Activated naive CD8-positive, alpha-beta T cell treated with anti-CD3 and anti-CD28 coated beads, Interleukin-2, amount 50 U/mL, for 16 hours (primary cell): ENCODE data around the gene GPHN.

Experiments used
- DNase-seq: peaks from one replicate; pipeline ENCODE4 v3.0.0-alpha.2; 2020; ENCODE audit warnings: low read depth, low spot score

The GPHN gene

GRCh38 chr14:67158566-67158965, 650.6 kb downstream of the GPHN start:
- DNase-seq = no peak

- DNase-seq = no peak
These were observed 654.4 kb downstream of the GPHN start for GRCh38 chr14:67162385-67162784.

GRCh38 chr14:67166450-67166853, 658.5 kb downstream of the GPHN start:
- no peak for DNase-seq

- no peak for DNase-seq
These were observed 659.6 kb downstream of the GPHN start for GRCh38 chr14:67167420-67168109.

- no peak for DNase-seq
These were observed 660.1 kb downstream of the GPHN start for GRCh38 chr14:67168110-67168441.

- no peak for DNase-seq
These were observed 662.7 kb downstream of the GPHN start for GRCh38 chr14:67170660-67171059.

GRCh38 chr14:67172056-67172455, 664.1 kb downstream of the GPHN start:
- no peak for DNase-seq

GRCh38 chr14:67172520-67172919, 664.6 kb downstream of the GPHN start:
- no peak for DNase-seq

GRCh38 chr14:67173719-67174118, 665.8 kb downstream of the GPHN start:
- DNase-seq = no peak

GRCh38 chr14:67186172-67186768, 678.3 kb downstream of the GPHN start:
- DNase-seq = no peak

- no peak for DNase-seq
These were observed 679.0 kb downstream of the GPHN start for GRCh38 chr14:67186789-67187584.

GRCh38 chr14:67187826-67188225, 679.9 kb downstream of the GPHN start:
- no peak for DNase-seq

GRCh38 chr14:67188326-67188725, 680.4 kb downstream of the GPHN start:
- no peak for DNase-seq

- DNase-seq = no peak
These were observed 683.9 kb downstream of the GPHN start for GRCh38 chr14:67191768-67192290.

- no peak for DNase-seq
These were observed 684.4 kb downstream of the GPHN start for GRCh38 chr14:67192366-67192765.

- DNase-seq = no peak
These were observed 687.3 kb downstream of the GPHN start for GRCh38 chr14:67195279-67195678.

GRCh38 chr14:67199016-67199415, 691.1 kb downstream of the GPHN start:
- DNase-seq = no peak

GRCh38 chr14:67207810-67208209, 699.9 kb downstream of the GPHN start:
- no peak for DNase-seq

GRCh38 chr14:67218126-67218525, 710.2 kb downstream of the GPHN start:
- no peak for DNase-seq

GRCh38 chr14:67221248-67221981, 713.5 kb downstream of the GPHN start:
- DNase-seq = no peak

GRCh38 chr14:67221982-67222328, 714.0 kb downstream of the GPHN start:
- no peak for DNase-seq

GRCh38 chr14:67225523-67225922, 717.6 kb downstream of the GPHN start:
- DNase-seq = no peak
